LNCAP (cell line): ENCODE results near the gene DYTN.

Experiments used
- CTCF ChIP-seq: fragments of 450-650 bp; IDR thresholded peaks from 2 replicates; pipeline ENCODE4 v1.5.1; 2017; ENCODE audit warnings: mild to moderate bottlenecking

The DYTN gene

GRCh38 chr2:206610451-206610850 is 107.7 kb downstream of the DYTN start:
- TF ChIP-seq CTCF: no peak

- no peak for TF ChIP-seq CTCF
Measured at GRCh38 chr2:206603243-206603642, 115.0 kb downstream of the DYTN start.
